Lower lobe of right lung (tissue), 2 donors: ENCODE data around the gene RELN. TPM values are rescaled to one million over a fixed set of nuclear protein-coding genes. Genes with fewer than 3 reads are reported as not detected.

Experiments
- ATAC-seq, 2 donors: fragments of 200-7000 bp; cut with Tn5 transposase; one replicate each; pipeline ENCODE4 v1.9.1; 2020 to 2022; ENCODE audit warnings: mild to moderate bottlenecking in 2 of 2, moderate library complexity in 2 of 2
- DNase-seq: peaks from one replicate; pipeline ENCODE4 v3.0.0-alpha.2; 2020
- H3K27ac ChIP-seq: fragments of 200-600 bp; one replicate; pipeline ENCODE4 v1.8.0; 2022
- H3K27me3 ChIP-seq: fragments of 200-600 bp; one replicate; pipeline ENCODE4 v1.8.0; 2022; ENCODE audit warnings: low read depth
- H3K36me3 ChIP-seq: fragments of 200-600 bp; one replicate; pipeline ENCODE4 v1.8.0; 2022; ENCODE audit warnings: mild to moderate bottlenecking
- H3K4me1 ChIP-seq: fragments of 200-600 bp; one replicate; pipeline ENCODE4 v1.8.0; 2022
- H3K4me3 ChIP-seq: fragments of 200-600 bp; one replicate; pipeline ENCODE4 v1.8.0; 2022; ENCODE audit warnings: mild to moderate bottlenecking
- H3K9me3 ChIP-seq: fragments of 200-600 bp; one replicate; pipeline ENCODE4 v1.8.0; 2022
- intact Hi-C: fragments of 100-400 bp; cut with DNase I; formaldehyde crosslinking; loops from one replicate; pipeline ENCODE4 v1.11.0; 2022
- total RNA-seq: library from RNA; stranded (reverse); fragmentation: NEBNext Ultra II Directional; extraction: Animal tissue kit (Norgen Biotek cat#: 25700); gene quantifications from one replicate; pipeline ENCODE4 v1.2.1, GENCODE V29; 2021
- TF ChIP-seq, protein P1 (sequence below): fragments of 200-600 bp; IDR thresholded peaks from one replicate; pipeline ENCODE4 v1.8.0; 2022; ENCODE audit warnings: antibody characterized with exemption, mild to moderate bottlenecking
- donor health status: DM: no; HTN: yes; CAD: no; lungs with severe emphysema.

Gene RELN
- total RNA-seq, 1 donor from 2014 or later: 3.7 TPM

GRCh38 chr7:104005197-104005596 is 15.7 kb upstream of the RELN start:
- H3K27ac ChIP-seq: no peak overlapping the region
- no peaks in the 10 kb centered on the region for H3K9me3 ChIP-seq
- no peaks in the 10 kb centered on the region for H3K27me3 ChIP-seq
- no peaks in the 10 kb centered on the region for H3K36me3 ChIP-seq
- H3K4me3 ChIP-seq: no peak overlapping the region
- ATAC-seq (no peak), DNase-seq (no peak)
- H3K4me1 ChIP-seq: no peaks in the 10 kb centered on the region
- intact Hi-C loops: no loop called here
- TF ChIP-seq, protein P1, sequence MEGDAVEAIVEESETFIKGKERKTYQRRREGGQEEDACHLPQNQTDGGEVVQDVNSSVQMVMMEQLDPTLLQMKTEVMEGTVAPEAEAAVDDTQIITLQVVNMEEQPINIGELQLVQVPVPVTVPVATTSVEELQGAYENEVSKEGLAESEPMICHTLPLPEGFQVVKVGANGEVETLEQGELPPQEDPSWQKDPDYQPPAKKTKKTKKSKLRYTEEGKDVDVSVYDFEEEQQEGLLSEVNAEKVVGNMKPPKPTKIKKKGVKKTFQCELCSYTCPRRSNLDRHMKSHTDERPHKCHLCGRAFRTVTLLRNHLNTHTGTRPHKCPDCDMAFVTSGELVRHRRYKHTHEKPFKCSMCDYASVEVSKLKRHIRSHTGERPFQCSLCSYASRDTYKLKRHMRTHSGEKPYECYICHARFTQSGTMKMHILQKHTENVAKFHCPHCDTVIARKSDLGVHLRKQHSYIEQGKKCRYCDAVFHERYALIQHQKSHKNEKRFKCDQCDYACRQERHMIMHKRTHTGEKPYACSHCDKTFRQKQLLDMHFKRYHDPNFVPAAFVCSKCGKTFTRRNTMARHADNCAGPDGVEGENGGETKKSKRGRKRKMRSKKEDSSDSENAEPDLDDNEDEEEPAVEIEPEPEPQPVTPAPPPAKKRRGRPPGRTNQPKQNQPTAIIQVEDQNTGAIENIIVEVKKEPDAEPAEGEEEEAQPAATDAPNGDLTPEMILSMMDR: no peak

DNA sequence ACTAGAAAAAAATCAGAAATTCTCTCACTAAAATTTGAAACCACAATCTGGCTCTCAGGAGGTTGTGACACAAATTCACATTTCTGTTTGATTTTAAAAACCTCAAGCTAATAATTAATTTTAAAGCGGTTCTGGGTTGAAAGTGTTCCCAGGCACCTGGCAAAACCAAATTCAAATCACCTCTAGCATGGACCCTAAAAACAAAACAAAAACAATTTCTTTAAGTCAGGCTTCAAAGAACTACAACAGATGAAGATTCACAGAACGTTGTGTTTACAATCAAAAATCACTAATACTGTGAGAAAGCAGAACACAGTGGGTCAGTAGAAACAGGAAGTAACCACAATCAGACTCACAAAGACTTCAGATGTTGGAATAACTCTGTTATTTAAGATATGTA is 7.2 kb upstream of the RELN start:
- ATAC-seq: no peak
- H3K27ac ChIP-seq: no peak overlapping the region
- H3K4me1 ChIP-seq: no peaks in the 10 kb centered on the region
- H3K36me3 ChIP-seq: no peaks in the 10 kb centered on the region
- peaks cover 8% of the 10 kb centered on the region for H3K27me3 ChIP-seq
- no peaks in the 10 kb centered on the region for H3K9me3 ChIP-seq
- intact Hi-C loops: no loop called here
- no peak for DNase-seq
- TF ChIP-seq, protein P1: no peak
- no peak overlapping the region for H3K4me3 ChIP-seq

- Histone ChIP-seq H3K36me3 (no peaks in the 10 kb centered on the region), H3K4me3 (no peak overlapping the region), H3K27ac (no peak overlapping the region), H3K9me3 (no peaks in the 10 kb centered on the region), H3K27me3 (peaks cover 14% of the 10 kb centered on the region), H3K4me1 (no peaks in the 10 kb centered on the region)
- intact Hi-C loops: no loop called here
- ATAC-seq (no peak), DNase-seq (no peak)
- TF ChIP-seq, protein P1: no peak
These were observed 6.6 kb upstream of the RELN start for GRCh38 chr7:103996017-103996551.

GRCh38 chr7:103995554-103995953 is 6.1 kb upstream of the RELN start:
- DNase-seq: no peak

DNA sequence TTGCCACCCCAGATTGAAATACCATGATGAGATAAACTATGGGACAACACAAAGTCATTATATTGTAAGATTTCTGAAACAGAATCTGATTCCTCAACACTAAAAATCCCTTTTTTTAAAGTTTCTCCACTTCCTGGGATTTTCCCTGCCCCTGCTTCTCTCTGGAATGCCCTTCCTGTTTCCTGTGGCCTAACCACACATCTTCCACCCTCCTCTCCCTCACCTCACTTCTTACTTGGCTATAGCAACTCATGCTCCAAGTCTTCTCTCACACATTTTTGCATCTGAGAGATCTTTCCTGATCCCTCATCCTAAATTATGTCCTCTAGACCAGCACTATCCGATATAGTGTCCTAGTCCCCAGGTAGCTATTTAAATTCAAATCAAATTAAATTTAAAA is 4.1 kb upstream of the RELN start:
- DNase-seq (no peak), ATAC-seq (no peak)
- H3K4me1 ChIP-seq: peaks cover 15% of the 10 kb centered on the region
- peaks cover 36% of the 10 kb centered on the region for H3K27me3 ChIP-seq
- H3K9me3 ChIP-seq: no peaks in the 10 kb centered on the region
- TF ChIP-seq, protein P1: no peak
- intact Hi-C loops: no loop called here
- H3K36me3 ChIP-seq: no peaks in the 10 kb centered on the region
- no peak overlapping the region for H3K4me3 ChIP-seq
- H3K27ac ChIP-seq: no peak overlapping the region

More at GRCh38 chr7:103995554-103995953, 6.1 kb upstream of the RELN start:
- no peak overlapping the region for H3K27ac ChIP-seq
- no peaks in the 10 kb centered on the region for H3K36me3 ChIP-seq
- TF ChIP-seq, protein P1: no peak
- no peak overlapping the region for H3K4me3 ChIP-seq
- H3K4me1 ChIP-seq: peaks cover 1% of the 10 kb centered on the region
- no peaks in the 10 kb centered on the region for H3K9me3 ChIP-seq
- intact Hi-C loops: no loop called here
- no peak for ATAC-seq
- peaks cover 19% of the 10 kb centered on the region for H3K27me3 ChIP-seq
